HG03439 (cell line): ENCODE data around the gene ROM1.
"Not testable (repeated sequence)": the region's sequence is repeated elsewhere in the genome, so short reads cannot be mapped to it uniquely, and the experiment has no call there.

ENCODE experiments used
- ATAC-seq: cut with Tn5 transposase; IDR thresholded peaks from one replicate; pipeline ENCODE4 v1.9.1; 2021; ENCODE audit warnings: mild to moderate bottlenecking, moderate library complexity; ENCODE audit not compliant: unreplicated experiment

ROM1 gene

GRCh38 chr11:62612366-62613290 lies at the start of gene ROM1, which contains the start of gene EML3:
Gene ROM1 (plus strand): TSS chr11:62613257. CDS start chr11:62613282, 25 bp downstream.
Gene EML3 (minus strand): TSS chr11:62612775. CDS start chr11:62612457, 318 bp downstream.
- peak; percentile 62 for ATAC-seq

GRCh38 chr11:62565100-62565802 lies 47.8 kb upstream of the ROM1 start:
- no peak for ATAC-seq

GRCh38 chr11:62566247-62566646 lies 46.8 kb upstream of the ROM1 start:
- no peak for ATAC-seq

GRCh38 chr11:62567018-62567633 lies 45.9 kb upstream of the ROM1 start:
- no peak for ATAC-seq

- ATAC-seq: no peak
Observed at GRCh38 chr11:62569611-62570010, 43.4 kb upstream of the ROM1 start.

GRCh38 chr11:62570903-62571302 lies 42.2 kb upstream of the ROM1 start:
- not testable (repeated sequence) for ATAC-seq

- not testable (repeated sequence) for ATAC-seq
Observed at GRCh38 chr11:62571493-62571892, 41.6 kb upstream of the ROM1 start.

- no peak for ATAC-seq
Observed at GRCh38 chr11:62572431-62572830, 40.6 kb upstream of the ROM1 start.

GRCh38 chr11:62573006-62573591 lies 40.0 kb upstream of the ROM1 start:
- no peak for ATAC-seq

- peak; percentile 86 for ATAC-seq
Observed at GRCh38 chr11:62573592-62574362, 39.3 kb upstream of the ROM1 start, which contains the start of gene EEF1G. Gene EEF1G (minus strand): TSS chr11:62573891. CDS start chr11:62573842, 49 bp downstream.

- peak; percentile 7 for ATAC-seq
Observed at GRCh38 chr11:62574363-62575071, 38.5 kb upstream of the ROM1 start.

- ATAC-seq: no peak
Observed at GRCh38 chr11:62575156-62575555, 37.9 kb upstream of the ROM1 start.

GRCh38 chr11:62575837-62576236 lies 37.2 kb upstream of the ROM1 start:
- no peak for ATAC-seq

GRCh38 chr11:62577046-62577714 lies 35.9 kb upstream of the ROM1 start:
- no peak for ATAC-seq

- no peak for ATAC-seq
Observed at GRCh38 chr11:62578541-62578940, 34.5 kb upstream of the ROM1 start.

- no peak for ATAC-seq
Observed at GRCh38 chr11:62579252-62579651, 33.8 kb upstream of the ROM1 start.

- no peak for ATAC-seq
Observed at GRCh38 chr11:62580959-62581715, 31.9 kb upstream of the ROM1 start.

- not testable (repeated sequence) for ATAC-seq
Observed at GRCh38 chr11:62581735-62582134, 31.3 kb upstream of the ROM1 start.
